ENCODE measurements around the gene AGPAT2.

GRCh38 chr9:136662326-136662655 is 25.0 kb downstream of the AGPAT2 start:
- TF ChIP-seq CTCF (IDR thresholded peaks at IDR 0.05; ENCODE audit: low read depth, low read length, poor library complexity, severe bottlenecking) (no peak), EZH2phosphoT487 (IDR thresholded peaks at IDR 0.05; ENCODE audit: borderline replicate concordance, low read length) (no peak)
